Gastroesophageal sphincter (tissue), 3 donors: ENCODE results near the gene MEF2A.

Experiments used
- EP300 ChIP-seq: sonication (generic); formaldehyde crosslinking; IDR thresholded peaks from one replicate; pipeline ENCODE4 v1.6.1; 2017; ENCODE audit warnings: antibody characterized with exemption, mild to moderate bottlenecking
- POLR2A ChIP-seq, 2 donors: fragments of 450-650 bp; IDR thresholded peaks; one replicate each; pipeline ENCODE4 v1.6.1; 2017; ENCODE audit warnings: antibody characterized with exemption in 2 of 2, mild to moderate bottlenecking in 2 of 2, moderate library complexity in 1 of 2
- POLR2AphosphoS5 ChIP-seq: sonication (generic); formaldehyde crosslinking; IDR thresholded peaks from one replicate; pipeline ENCODE4 v1.6.1; 2017; ENCODE audit warnings: antibody characterized with exemption
- TF ChIP-seq, protein P1 (sequence below), 4 experiments: fragments of 200-600 bp in 2 of 4; fragments of 450-650 bp in 2 of 4; sonication (generic) in 1 of 4; IDR thresholded peaks; one replicate each; pipeline ENCODE4 v1.5.1; 2017 to 2019; ENCODE audit warnings: antibody characterized with exemption in 4 of 4, mild to moderate bottlenecking in 2 of 4, moderate library complexity in 2 of 4

DNA sequence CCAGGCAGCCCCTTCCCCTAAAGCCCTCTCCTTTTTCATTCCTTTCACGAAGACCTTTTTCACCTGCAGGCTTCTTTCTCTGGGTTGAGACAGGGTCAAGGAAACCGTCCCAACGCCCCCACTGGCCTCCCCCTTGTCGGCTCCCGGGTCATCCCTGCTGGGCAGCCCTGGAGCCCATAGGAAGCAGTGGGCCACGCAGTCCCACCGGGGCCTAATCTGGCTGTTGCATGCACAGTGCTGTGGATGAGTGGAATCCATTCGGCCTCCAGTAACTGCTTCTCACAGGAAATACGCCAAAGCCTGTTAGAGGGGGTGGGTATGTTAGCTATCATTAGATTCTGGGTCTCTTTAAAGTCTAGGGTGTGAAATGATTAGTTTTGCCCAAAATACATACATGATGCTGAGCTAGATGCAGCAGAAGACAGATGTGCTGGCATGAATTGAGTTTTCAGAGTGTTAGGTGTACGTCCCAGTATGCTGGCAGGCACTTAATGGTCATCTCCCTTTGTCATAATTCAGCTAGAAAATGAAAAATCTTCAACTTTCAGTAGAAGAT lies 150.8 kb downstream of the MEF2A start:
- TF ChIP-seq, protein P1, sequence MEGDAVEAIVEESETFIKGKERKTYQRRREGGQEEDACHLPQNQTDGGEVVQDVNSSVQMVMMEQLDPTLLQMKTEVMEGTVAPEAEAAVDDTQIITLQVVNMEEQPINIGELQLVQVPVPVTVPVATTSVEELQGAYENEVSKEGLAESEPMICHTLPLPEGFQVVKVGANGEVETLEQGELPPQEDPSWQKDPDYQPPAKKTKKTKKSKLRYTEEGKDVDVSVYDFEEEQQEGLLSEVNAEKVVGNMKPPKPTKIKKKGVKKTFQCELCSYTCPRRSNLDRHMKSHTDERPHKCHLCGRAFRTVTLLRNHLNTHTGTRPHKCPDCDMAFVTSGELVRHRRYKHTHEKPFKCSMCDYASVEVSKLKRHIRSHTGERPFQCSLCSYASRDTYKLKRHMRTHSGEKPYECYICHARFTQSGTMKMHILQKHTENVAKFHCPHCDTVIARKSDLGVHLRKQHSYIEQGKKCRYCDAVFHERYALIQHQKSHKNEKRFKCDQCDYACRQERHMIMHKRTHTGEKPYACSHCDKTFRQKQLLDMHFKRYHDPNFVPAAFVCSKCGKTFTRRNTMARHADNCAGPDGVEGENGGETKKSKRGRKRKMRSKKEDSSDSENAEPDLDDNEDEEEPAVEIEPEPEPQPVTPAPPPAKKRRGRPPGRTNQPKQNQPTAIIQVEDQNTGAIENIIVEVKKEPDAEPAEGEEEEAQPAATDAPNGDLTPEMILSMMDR (IDR thresholded peaks at IDR 0.05) = no peak
- TF ChIP-seq POLR2A (IDR thresholded peaks at IDR 0.05) = no peak
- TF ChIP-seq EP300 = no peak
- TF ChIP-seq POLR2AphosphoS5 = no peak
